Vagina (tissue), 2 donors: ENCODE data around the gene PPP2R2C.

Experiments used
- CTCF ChIP-seq, 3 experiments: fragments of 450-650 bp in 2 of 3; fragments of 200-600 bp in 1 of 3; sonication (generic) in 1 of 3; IDR thresholded peaks; one replicate each; pipeline ENCODE4 v1.5.1; 2017 to 2019; ENCODE audit warnings: antibody characterized with exemption in 3 of 3, mild to moderate bottlenecking in 2 of 3, moderate library complexity in 2 of 3
- POLR2A ChIP-seq, 2 donors: fragments of 450-650 bp; IDR thresholded peaks; one replicate each; pipeline ENCODE4 v1.6.1; 2017; ENCODE audit warnings: antibody characterized with exemption in 2 of 2, mild to moderate bottlenecking in 2 of 2, moderate library complexity in 2 of 2
- POLR2AphosphoS5 ChIP-seq, 2 donors: sonication (generic); formaldehyde crosslinking; IDR thresholded peaks; one replicate each; pipeline ENCODE4 v1.9.0; 2017; ENCODE audit warnings: antibody characterized with exemption in 2 of 2, mild to moderate bottlenecking in 2 of 2, low read depth in 1 of 2; ENCODE audit not compliant: insufficient read depth in 1 of 2

- no peak for TF ChIP-seq CTCF (IDR thresholded peaks at IDR 0.05)
- no peak for TF ChIP-seq POLR2A (IDR thresholded peaks at IDR 0.05)
- TF ChIP-seq POLR2AphosphoS5 (IDR thresholded peaks at IDR 0.05; ENCODE audit: insufficient read depth in 1 of 2, low read depth in 1 of 2), result no peak
Measured at GRCh38 chr4:6351246-6352000, 121.0 kb downstream of the PPP2R2C start.
